ENCODE data around the gene BRCA1.
"Not testable (repeated sequence)": the region's sequence is repeated elsewhere in the genome, so short reads cannot be mapped to it uniquely, and the experiment has no call there.

The BRCA1 gene

DNA sequence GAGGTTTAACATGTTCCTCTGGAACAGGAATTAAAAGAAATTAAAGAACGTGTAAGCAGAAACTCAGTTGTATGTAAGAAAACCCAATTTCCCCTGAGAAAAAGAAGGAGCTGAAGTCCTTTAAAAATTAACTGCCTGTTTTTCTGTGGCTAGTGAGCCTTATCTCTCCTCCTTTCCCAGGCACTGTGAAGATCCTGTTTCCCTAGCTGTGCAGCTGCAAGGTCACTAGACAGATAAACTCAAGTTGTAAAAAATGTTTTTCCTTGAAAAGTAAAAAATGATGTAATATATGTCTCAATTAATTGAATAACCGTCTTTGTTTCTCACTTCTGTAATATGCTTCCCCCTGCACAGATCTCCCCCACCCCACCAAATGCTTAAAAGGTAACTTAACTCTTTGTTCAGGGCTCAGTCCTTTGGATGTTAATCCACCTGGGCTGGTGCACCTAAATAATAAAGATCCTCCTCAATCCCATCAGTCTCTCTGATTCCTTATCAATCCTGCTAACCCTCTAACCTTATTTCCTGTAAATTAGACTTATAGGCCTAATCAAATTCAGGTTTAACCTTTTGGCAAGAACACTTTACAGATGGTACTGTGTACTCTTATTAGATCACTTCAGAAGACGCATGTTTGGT lies 28.2 kb upstream of the BRCA1 start:
- not testable (repeated sequence) for H3K36me3 ChIP-seq (ENCODE audit: control insufficient read depth in 1 of 2, insufficient read depth in 2 of 2, low read length in 2 of 2); H3K27ac ChIP-seq (ENCODE audit: low read depth, low read length); H3K4me1 ChIP-seq (ENCODE audit: control insufficient read depth in 1 of 2, insufficient read depth in 2 of 2, low read length in 2 of 2); H3K4me3 ChIP-seq (ENCODE audit: low read depth in 1 of 2, low read length in 2 of 2); H3K9me3 ChIP-seq (ENCODE audit: control insufficient read depth in 1 of 2, low read length in 2 of 2); H3K9ac ChIP-seq (ENCODE audit: low read depth in 1 of 2, low read length in 2 of 2); H3K27me3 ChIP-seq (ENCODE audit: control insufficient read depth in 1 of 2, insufficient read depth in 2 of 2, low read length in 2 of 2)

DNA sequence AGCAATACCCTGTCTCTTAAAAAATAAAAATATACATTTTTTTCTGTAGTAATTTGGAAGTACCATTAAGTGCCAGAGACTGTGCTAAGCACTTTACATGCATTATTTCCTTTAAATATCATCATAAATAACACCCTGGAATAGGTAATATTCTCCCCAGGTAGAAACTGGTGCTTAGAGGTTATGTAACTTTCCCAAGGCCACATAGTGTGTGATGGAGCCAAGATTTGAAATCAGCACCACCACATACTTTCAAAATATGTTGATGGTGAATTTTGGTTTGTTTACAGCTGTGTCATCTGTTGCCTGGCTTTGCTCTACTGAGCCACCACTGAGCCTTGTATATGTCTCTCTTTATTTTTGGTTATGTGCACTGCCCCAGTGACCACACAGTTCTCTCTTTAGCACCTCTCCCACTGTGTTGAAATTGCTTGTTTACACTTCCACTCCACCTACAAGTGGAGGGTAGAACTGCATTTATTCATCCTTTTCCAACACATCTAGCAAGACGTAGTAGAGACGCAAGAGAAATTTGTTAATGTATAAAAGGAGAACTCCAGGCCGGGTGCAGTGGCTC lies 26.8 kb upstream of the BRCA1 start:
- H3K4me3 ChIP-seq (ENCODE audit: low read depth in 1 of 2, low read length in 2 of 2), result no peak overlapping the region
- no peaks in the 10 kb centered on the region for H3K27me3 ChIP-seq (ENCODE audit: control insufficient read depth in 1 of 2, insufficient read depth in 2 of 2, low read length in 2 of 2)
- H3K27ac ChIP-seq (ENCODE audit: low read depth, low read length), result no peak overlapping the region
- no peaks in the 10 kb centered on the region for H3K36me3 ChIP-seq (ENCODE audit: control insufficient read depth in 1 of 2, insufficient read depth in 2 of 2, low read length in 2 of 2)
- H3K9ac ChIP-seq (ENCODE audit: low read depth in 1 of 2, low read length in 2 of 2), result no peak overlapping the region
- H3K4me1 ChIP-seq (ENCODE audit: control insufficient read depth in 1 of 2, insufficient read depth in 2 of 2, low read length in 2 of 2), result no peaks in the 10 kb centered on the region
- H3K9me3 ChIP-seq (ENCODE audit: control insufficient read depth in 1 of 2, low read length in 2 of 2), result no peaks in the 10 kb centered on the region

- Histone ChIP-seq H3K27ac (ENCODE audit: low read depth, low read length) (no peak overlapping the region), H3K9ac (ENCODE audit: low read depth in 1 of 2, low read length in 2 of 2) (no peak overlapping the region), H3K4me1 (ENCODE audit: control insufficient read depth in 1 of 2, insufficient read depth in 2 of 2, low read length in 2 of 2) (no peaks in the 10 kb centered on the region), H3K36me3 (ENCODE audit: control insufficient read depth in 1 of 2, insufficient read depth in 2 of 2, low read length in 2 of 2) (peaks cover 4 to 17% of the 10 kb centered on the region in 2 donors), H3K4me3 (ENCODE audit: low read depth in 1 of 2, low read length in 2 of 2) (no peak overlapping the region), H3K27me3 (ENCODE audit: control insufficient read depth in 1 of 2, insufficient read depth in 2 of 2, low read length in 2 of 2) (no peaks in the 10 kb centered on the region), H3K9me3 (ENCODE audit: control insufficient read depth in 1 of 2, low read length in 2 of 2) (no peaks in the 10 kb centered on the region)
These were observed 21.5 kb upstream of the BRCA1 start for GRCh38 chr17:43146649-43147048.

DNA sequence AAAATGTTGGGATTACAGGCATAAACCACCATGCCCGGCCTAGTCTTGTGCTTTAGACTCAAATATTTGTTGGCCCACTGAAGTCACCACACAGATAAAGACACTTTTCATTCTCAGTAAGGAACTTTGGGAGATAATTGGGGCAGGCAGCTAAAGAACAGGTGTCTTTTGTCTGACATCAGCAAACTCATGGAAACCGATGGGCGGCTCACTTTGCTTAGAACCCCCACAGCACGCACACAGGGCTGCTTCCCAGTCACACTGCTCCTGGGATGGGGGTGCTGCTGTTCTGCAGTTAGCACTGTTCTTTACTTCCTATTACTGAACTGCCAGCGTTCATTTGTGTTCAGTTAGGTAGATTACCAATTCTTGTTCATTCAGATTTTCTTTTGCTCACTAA lies 18.0 kb upstream of the BRCA1 start:
- H3K4me1 ChIP-seq (ENCODE audit: control insufficient read depth in 1 of 2, insufficient read depth in 2 of 2, low read length in 2 of 2), result no peaks in the 10 kb centered on the region
- H3K27me3 ChIP-seq (ENCODE audit: control insufficient read depth in 1 of 2, insufficient read depth in 2 of 2, low read length in 2 of 2), result no peaks in the 10 kb centered on the region
- H3K27ac ChIP-seq (ENCODE audit: low read depth, low read length), result no peak overlapping the region
- H3K9me3 ChIP-seq (ENCODE audit: control insufficient read depth in 1 of 2, low read length in 2 of 2), result no peaks in the 10 kb centered on the region
- H3K4me3 ChIP-seq (ENCODE audit: low read depth in 1 of 2, low read length in 2 of 2), result no peak overlapping the region
- H3K9ac ChIP-seq (ENCODE audit: low read depth in 1 of 2, low read length in 2 of 2), result no peak overlapping the region
- peaks cover 4 to 21% of the 10 kb centered on the region in 2 donors for H3K36me3 ChIP-seq (ENCODE audit: control insufficient read depth in 1 of 2, insufficient read depth in 2 of 2, low read length in 2 of 2)

DNA sequence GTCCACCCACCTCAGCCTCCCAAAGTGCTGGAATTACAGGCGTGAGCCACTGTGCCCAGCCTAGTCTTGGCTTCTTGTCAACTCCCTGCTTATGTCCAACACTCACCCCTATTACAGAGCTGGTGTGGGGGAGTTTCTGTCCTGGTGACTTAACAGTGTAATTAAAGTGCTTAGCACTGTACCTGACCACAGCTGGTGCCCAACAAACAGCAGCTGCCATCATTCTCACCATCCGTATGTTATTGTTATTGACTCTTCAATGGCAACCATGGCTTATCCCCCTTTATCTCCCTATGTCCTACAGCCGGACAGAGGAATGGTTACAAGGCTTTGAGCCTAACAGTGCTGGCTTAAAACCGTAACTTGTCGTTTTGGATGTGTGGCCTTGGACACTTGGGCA lies 17.0 kb upstream of the BRCA1 start:
- H3K27ac ChIP-seq (ENCODE audit: low read depth, low read length), result no peak overlapping the region
- no peak overlapping the region for H3K4me3 ChIP-seq (ENCODE audit: low read depth in 1 of 2, low read length in 2 of 2)
- H3K4me1 ChIP-seq (ENCODE audit: control insufficient read depth in 1 of 2, insufficient read depth in 2 of 2, low read length in 2 of 2), result no peaks in the 10 kb centered on the region
- H3K27me3 ChIP-seq (ENCODE audit: control insufficient read depth in 1 of 2, insufficient read depth in 2 of 2, low read length in 2 of 2), result no peaks in the 10 kb centered on the region
- H3K9ac ChIP-seq (ENCODE audit: low read depth in 1 of 2, low read length in 2 of 2), result no peak overlapping the region
- H3K36me3 ChIP-seq (ENCODE audit: control insufficient read depth in 1 of 2, insufficient read depth in 2 of 2, low read length in 2 of 2), result peaks cover 4 to 21% of the 10 kb centered on the region in 2 donors
- H3K9me3 ChIP-seq (ENCODE audit: control insufficient read depth in 1 of 2, low read length in 2 of 2), result no peaks in the 10 kb centered on the region

- peaks cover 4 to 21% of the 10 kb centered on the region in 2 donors for H3K36me3 ChIP-seq (ENCODE audit: control insufficient read depth in 1 of 2, insufficient read depth in 2 of 2, low read length in 2 of 2)
- H3K27ac ChIP-seq (ENCODE audit: low read depth, low read length), result no peak overlapping the region
- H3K9ac ChIP-seq (ENCODE audit: low read depth in 1 of 2, low read length in 2 of 2), result no peak overlapping the region
- H3K9me3 ChIP-seq (ENCODE audit: control insufficient read depth in 1 of 2, low read length in 2 of 2), result no peaks in the 10 kb centered on the region
- no peaks in the 10 kb centered on the region for H3K27me3 ChIP-seq (ENCODE audit: control insufficient read depth in 1 of 2, insufficient read depth in 2 of 2, low read length in 2 of 2)
- H3K4me1 ChIP-seq (ENCODE audit: control insufficient read depth in 1 of 2, insufficient read depth in 2 of 2, low read length in 2 of 2), result no peaks in the 10 kb centered on the region
- no peak overlapping the region for H3K4me3 ChIP-seq (ENCODE audit: low read depth in 1 of 2, low read length in 2 of 2)
These were observed 15.5 kb upstream of the BRCA1 start for GRCh38 chr17:43140396-43141332.

DNA sequence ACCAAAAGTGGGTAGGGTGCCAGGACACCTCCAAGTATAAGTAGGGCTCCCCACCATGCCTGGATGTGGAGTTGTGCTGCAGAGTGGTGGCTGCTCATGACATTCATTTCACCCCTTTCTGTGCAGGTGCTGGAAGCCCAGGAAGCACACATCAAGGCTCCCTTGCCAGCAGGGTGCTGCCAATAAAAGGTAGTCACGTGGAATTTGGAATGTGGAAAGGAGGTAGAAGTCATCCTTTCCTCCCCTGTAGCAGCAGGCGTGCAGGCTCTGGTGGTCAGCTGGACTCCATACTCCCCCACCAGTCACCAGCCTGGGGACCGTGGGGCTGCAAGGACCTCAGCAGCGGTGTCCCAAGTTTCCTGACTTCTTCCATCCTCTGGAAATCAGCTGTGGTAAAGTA lies 13.4 kb upstream of the BRCA1 start:
- H3K27ac ChIP-seq (ENCODE audit: low read depth, low read length); H3K4me1 ChIP-seq (ENCODE audit: control insufficient read depth in 1 of 2, insufficient read depth in 2 of 2, low read length in 2 of 2); H3K9ac ChIP-seq (ENCODE audit: low read depth in 1 of 2, low read length in 2 of 2); H3K4me3 ChIP-seq (ENCODE audit: low read depth in 1 of 2, low read length in 2 of 2); H3K9me3 ChIP-seq (ENCODE audit: control insufficient read depth in 1 of 2, low read length in 2 of 2); H3K27me3 ChIP-seq (ENCODE audit: control insufficient read depth in 1 of 2, insufficient read depth in 2 of 2, low read length in 2 of 2): not testable (repeated sequence)
- H3K36me3 ChIP-seq (ENCODE audit: control insufficient read depth in 1 of 2, insufficient read depth in 2 of 2, low read length in 2 of 2), result peaks cover 7 to 31% of the 10 kb centered on the region in 2 donors

DNA sequence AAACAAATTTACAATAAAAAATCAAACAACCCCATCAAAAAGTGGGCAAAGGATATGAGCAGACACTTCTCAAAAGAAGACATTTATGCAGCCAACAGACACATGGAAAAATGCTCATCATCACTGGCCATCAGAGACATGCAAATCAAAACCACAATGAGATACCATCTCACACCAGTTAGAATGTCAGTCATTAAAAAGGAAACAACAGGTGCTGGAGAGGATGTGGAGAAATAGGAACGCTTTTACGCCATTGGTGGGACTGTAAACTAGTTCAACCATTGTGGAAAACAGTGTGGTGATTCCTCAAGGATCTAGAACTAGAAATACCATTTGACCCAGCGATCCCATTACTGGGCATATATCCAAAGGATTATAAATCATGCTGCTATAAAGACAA lies 11.4 kb upstream of the BRCA1 start:
- not testable (repeated sequence) for H3K4me3 ChIP-seq (ENCODE audit: low read depth in 1 of 2, low read length in 2 of 2); H3K9ac ChIP-seq (ENCODE audit: low read depth in 1 of 2, low read length in 2 of 2); H3K9me3 ChIP-seq (ENCODE audit: control insufficient read depth in 1 of 2, low read length in 2 of 2); H3K27ac ChIP-seq (ENCODE audit: low read depth, low read length); H3K27me3 ChIP-seq (ENCODE audit: control insufficient read depth in 1 of 2, insufficient read depth in 2 of 2, low read length in 2 of 2); H3K4me1 ChIP-seq (ENCODE audit: control insufficient read depth in 1 of 2, insufficient read depth in 2 of 2, low read length in 2 of 2)
- H3K36me3 ChIP-seq (ENCODE audit: control insufficient read depth in 1 of 2, insufficient read depth in 2 of 2, low read length in 2 of 2), result peaks cover 9 to 25% of the 10 kb centered on the region in 2 donors

GRCh38 chr17:43135454-43135819 lies 10.3 kb upstream of the BRCA1 start:
- no peaks in the 10 kb centered on the region for H3K4me1 ChIP-seq (ENCODE audit: control insufficient read depth in 1 of 2, insufficient read depth in 2 of 2, low read length in 2 of 2)
- no peak overlapping the region for H3K4me3 ChIP-seq (ENCODE audit: low read depth in 1 of 2, low read length in 2 of 2)
- no peaks in the 10 kb centered on the region for H3K9me3 ChIP-seq (ENCODE audit: control insufficient read depth in 1 of 2, low read length in 2 of 2)
- H3K27me3 ChIP-seq (ENCODE audit: control insufficient read depth in 1 of 2, insufficient read depth in 2 of 2, low read length in 2 of 2), result no peaks in the 10 kb centered on the region
- H3K27ac ChIP-seq (ENCODE audit: low read depth, low read length), result no peak overlapping the region
- peaks cover 9 to 22% of the 10 kb centered on the region in 2 donors for H3K36me3 ChIP-seq (ENCODE audit: control insufficient read depth in 1 of 2, insufficient read depth in 2 of 2, low read length in 2 of 2)
- H3K9ac ChIP-seq (ENCODE audit: low read depth in 1 of 2, low read length in 2 of 2), result no peak overlapping the region

DNA sequence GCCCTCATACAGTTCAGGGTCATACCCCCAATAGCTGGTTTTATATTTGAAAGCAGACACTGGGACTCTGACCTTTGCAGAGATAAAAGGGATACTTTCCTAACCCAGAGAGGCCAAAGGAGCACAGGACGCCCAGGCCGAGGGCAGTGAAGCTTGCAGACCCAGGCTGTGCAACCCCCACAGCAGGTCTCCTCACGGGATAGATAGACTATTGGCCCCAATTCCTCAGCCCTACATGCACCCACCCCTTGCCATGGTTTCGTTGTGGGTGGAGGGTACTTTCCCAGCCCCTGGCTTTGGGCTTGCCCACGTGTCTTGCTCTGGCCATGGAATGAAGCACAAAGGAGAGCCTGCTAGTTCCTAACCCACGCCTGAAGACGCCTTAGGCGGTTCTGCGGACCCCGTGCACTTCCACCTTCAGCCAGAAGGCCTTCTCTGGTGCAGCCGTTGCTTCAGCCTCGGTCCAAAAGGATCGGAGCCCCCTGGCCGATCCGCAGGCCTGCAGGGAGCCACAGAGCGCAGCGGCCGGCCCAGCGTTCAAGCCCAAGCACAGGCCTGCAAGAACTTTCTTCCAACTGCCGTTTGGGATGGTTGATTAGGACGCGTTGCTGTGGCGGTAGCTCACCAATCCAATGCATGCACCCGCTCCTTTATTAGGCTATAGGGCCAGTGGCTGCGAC lies 9.8 kb upstream of the BRCA1 start:
- H3K27me3 ChIP-seq (ENCODE audit: control insufficient read depth in 1 of 2, insufficient read depth in 2 of 2, low read length in 2 of 2), result no peaks in the 10 kb centered on the region
- H3K9ac ChIP-seq (ENCODE audit: low read depth in 1 of 2, low read length in 2 of 2), result no peak overlapping the region
- H3K36me3 ChIP-seq (ENCODE audit: control insufficient read depth in 1 of 2, insufficient read depth in 2 of 2, low read length in 2 of 2), result peaks cover 9 to 22% of the 10 kb centered on the region in 2 donors
- no peaks in the 10 kb centered on the region for H3K9me3 ChIP-seq (ENCODE audit: control insufficient read depth in 1 of 2, low read length in 2 of 2)
- no peak overlapping the region for H3K27ac ChIP-seq (ENCODE audit: low read depth, low read length)
- H3K4me3 ChIP-seq (ENCODE audit: low read depth in 1 of 2, low read length in 2 of 2), result no peak overlapping the region
- H3K4me1 ChIP-seq (ENCODE audit: control insufficient read depth in 1 of 2, insufficient read depth in 2 of 2, low read length in 2 of 2), result no peaks in the 10 kb centered on the region
